Activated T-cell treated with anti-CD3 and anti-CD28 coated beads for 1 hour (primary cell): Measurements from ENCODE around the gene HERC6.
"Not testable (repeated sequence)": the region's sequence is repeated elsewhere in the genome, so short reads cannot be mapped to it uniquely, and the experiment has no call there.

ENCODE experiments used
- DNase-seq: peaks from one replicate; pipeline ENCODE4 v3.0.0-alpha.2; 2020; ENCODE audit warnings: low read depth

The HERC6 gene

DNA sequence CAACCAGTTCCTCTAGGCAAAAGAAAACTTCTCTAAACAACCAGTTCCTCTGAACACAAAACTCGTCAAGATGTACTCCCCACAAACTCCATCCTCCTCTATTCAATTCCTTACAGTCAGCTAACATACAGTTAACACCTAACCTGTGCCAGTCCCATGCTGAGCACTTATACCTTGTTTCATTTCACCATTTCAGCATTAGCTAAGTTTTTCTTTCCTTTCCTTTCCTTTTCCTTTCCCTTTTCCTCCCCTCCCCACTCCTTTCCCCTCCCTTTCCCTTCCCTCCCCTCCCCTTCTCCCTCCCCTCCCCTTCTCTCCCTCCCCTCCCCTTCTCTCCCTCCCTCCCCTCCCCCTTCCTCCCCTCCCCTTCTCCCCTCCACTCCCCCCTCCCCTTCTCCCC lies 13.1 kb downstream of the HERC6 start:
- DNase-seq = no peak

DNA sequence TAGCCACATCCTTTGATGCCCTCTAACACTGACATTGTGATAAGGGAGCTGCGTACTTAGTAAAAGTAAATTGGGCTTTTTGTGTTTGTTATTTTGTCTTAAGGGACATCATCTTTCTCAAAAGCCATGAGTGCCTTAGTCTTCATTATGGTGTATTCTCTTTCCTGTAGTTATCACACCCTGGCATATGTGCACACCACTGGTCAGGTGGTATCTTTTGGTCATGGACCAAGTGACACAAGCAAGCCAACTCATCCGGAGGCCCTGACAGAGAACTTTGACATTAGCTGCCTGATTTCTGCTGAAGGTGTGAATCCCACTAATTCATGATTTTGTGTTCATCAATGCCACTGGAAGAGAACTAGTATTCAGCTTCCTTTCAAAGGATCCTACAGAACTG lies 18.0 kb downstream of the HERC6 start:
- no peak for DNase-seq

DNA sequence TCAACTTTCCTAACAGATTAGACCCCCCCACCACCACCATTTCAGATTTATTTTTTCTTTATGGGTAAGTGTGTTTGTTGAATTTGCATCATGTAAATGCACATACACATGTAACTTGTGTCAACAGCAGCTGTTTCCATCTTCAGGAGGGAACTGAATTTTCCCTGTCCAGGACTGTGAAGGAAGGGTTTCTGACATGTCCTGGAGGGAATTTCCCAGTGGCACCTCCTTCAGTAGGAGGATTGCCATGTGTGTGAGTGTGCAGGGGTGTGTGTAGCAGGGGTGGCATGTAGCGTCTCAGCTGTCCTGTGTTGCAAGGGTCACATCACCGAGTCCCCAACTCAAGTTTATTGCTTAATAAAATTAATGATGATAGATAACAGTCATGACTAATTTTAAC lies 19.7 kb downstream of the HERC6 start:
- no peak for DNase-seq

DNA sequence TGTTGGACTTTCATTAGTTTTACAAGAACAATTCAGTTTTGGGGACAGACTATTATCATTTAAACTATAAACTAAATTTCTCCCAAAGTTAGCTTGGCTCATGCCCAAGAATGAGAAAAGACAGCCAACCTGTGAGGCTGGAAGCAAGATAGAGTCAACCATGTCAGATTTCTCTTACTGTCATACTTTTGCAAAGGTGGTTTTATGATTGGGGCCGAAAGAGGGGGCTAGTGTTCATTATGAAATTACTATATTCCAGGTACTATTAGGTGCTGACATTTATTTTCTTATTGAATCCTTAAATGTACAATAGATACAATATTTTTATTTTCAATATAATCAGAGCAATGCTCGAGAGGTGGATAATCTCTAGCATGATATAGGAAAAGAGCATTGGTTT lies 30.6 kb downstream of the HERC6 start:
- DNase-seq = no peak

DNA sequence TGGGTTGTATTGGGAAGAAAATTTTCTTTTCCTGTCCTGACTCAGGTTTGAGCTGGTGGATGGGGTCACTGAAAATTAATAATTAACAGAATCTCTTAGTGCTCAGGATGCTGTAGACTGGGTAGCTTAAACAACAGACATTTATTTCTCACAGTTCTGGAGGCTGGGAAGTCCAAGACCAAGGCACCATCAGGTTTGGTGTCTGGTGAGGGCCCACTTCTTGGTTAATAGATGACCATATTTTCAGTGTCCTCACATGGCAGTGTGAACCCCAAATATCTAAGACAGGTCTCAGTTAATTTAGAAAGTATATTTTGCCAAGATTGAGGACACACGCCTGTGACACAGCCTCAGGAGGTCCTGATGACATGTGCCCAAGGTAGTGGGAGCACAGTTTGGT lies 31.1 kb downstream of the HERC6 start:
- no peak for DNase-seq

DNA sequence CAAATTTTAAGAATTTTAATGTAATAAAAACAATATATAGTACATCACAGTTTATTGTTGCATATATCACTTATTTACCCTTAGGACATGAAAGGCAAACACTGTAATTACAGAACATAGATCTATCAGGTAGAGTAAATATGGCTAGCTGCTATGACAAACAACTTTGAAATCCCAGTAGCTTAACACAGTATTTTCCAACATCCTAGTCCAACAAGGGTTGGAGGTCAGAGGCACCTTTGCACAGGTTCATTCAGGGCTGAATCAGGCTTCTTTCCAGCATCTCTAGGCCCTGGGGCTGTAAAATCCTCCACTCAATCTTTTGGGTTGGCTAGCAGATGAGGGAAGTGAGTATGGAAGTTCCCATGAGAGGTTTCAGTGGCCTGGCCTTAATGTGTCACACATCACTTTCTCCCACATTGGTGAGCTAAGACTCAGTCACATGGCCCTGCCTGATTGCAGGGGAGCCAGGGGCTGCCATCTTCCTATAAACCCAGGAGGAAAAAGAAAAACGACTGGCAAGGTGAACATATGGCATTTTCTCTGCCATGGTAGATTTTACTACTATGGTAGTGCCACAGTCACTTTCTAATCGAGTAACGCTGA lies 32.9 kb downstream of the HERC6 start:
- no peak for DNase-seq

DNA sequence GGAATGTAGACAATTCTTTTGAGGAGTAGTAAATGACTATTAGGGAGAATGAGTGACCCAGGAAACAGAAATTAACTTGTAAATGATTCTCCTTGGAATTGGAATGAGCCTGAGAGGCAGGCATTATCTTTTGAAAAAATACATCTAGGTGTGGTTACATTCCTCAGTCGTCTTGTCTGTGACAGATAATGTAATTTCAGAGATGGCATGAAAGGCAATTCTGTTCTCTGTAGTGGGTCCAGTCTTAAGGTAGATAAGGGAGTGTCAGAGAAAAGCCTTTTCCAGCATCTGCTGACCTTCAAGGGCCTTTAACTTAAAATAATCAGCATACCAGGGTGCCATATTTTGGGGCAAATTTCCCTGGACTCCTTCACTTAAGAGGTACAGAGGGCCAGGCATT lies 35.1 kb downstream of the HERC6 start:
- DNase-seq = no peak

DNA sequence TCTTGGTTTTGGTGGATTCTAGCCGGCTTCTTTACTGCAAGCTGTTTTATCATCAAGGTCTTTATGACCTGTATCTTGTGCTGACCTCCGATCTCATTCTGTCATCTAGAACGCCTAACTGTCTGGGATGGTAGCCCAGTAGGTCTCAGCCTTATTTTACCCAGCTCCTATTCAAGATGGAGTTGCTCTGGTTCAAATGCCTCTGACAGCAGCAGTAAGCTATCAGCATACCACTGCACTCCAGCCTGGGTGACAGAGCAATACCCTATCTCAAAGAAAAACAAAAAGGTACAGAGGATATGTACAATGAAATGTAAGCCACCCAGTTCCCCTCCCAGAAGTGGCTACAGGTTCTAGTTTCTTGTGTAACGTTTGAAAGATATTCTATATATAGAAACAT lies 36.1 kb downstream of the HERC6 start:
- DNase-seq = no peak

DNA sequence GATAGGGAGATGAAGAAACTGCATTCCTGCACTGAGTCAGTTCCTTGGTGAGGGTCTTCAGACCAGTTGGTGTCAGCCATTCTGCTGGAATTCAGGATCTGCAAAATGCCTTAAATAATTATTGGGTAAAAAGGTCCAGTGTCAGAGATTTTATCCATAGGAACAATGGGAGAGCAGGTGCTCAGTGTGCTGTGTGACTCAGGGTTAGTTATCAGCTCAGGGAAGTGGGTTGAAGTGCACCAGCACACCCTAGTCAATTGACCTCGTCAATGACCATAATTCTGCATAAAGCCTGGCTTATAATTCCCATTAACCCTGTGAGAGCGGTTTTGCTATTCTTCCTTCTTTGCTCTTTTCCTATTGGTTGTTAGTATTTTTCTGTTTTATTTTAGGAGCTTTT lies 37.3 kb downstream of the HERC6 start:
- no peak for DNase-seq

DNA sequence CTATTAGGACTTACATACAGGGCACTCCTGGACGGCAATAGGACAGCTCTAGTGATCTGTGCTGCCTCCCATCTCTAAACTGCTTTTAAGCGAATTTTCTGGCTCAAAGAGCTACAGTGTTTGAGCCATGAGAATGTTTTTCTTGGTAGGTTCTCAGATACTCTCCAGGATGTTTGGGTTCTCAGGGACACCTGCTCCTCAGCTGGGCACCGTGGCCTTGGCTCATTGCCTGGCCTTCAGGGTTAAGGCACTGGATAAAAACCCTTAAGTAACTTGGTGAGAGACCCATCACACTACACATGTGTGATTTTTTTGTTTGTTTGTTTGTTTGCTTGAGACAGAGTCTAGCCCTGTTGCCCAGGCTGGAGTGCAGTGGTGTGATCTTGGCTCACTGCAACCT lies 39.8 kb downstream of the HERC6 start:
- no peak for DNase-seq

DNA sequence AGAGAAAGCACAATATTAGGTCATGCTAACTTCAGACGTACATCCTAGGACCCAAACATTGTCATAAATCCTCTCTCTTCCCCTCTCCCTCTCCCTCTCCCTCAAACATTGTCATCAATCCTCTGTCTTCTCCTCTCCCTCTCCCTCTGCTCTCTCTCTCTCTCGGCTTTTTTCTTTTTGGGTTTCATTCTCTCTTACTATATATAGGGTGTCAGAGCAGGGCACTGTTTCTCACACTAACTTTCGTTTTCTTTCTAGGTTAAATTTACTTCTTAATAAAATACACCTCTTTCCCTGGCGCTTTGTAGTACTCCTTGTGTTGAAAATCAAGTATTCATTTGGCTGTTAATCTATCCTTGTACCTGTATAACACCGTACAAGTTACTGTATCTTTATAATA lies 41.2 kb downstream of the HERC6 start:
- no peak for DNase-seq

DNA sequence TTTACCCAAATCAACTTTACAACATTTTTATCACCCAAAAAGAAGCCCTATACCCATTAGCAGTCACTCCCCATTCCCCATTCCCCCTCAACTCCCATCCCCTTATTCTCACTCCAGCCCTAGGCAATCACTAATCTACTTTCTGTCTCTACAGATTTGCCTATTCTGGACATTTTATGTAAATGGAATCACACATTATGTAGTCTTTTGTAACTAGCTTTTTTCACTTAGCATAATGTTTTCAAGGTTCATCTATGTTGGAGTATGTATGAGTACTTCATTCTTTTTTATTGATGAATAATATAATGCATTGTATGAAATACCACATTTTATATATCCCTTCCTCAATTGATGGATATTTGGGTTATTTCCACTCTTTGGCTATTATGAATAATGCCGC lies 42.2 kb downstream of the HERC6 start:
- DNase-seq = no peak

DNA sequence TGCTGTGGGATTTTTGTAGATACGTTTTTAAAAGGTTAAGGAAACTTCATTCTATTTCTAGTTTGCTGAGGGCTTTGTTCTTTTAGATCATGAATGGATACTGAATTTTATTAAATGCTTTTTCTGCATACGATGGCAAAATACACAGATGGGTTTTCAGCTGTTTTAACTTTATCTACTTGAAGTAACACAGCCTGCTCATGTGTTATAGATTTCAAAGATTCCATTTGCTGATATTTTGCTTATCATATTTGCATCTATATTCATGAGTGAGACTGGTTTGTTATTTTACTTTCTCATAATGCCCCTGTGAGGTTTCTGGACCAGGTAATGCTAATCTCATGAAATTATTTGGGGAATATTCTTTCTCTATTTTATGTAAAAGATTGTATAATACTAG lies 43.8 kb downstream of the HERC6 start:
- no peak for DNase-seq

DNA sequence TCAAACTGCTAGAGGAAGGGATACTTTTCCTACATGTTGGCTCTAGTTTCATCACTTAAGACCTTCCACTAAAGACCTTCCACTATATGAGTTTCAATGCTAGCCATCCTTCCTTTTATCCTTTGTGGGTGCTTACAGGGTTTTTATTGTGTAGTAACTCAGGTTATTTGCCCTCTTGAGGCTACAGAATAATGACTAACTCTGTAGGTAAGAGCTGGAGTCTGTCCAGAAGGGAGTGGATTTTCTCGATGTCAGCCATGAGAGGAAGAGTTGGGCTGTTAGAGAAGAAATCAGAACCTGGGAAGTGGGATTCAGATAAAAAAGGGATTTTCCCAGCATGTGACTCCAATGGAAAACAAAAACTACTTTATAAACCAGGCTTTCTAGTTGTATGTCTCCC lies 50.7 kb downstream of the HERC6 start:
- no peak for DNase-seq

DNA sequence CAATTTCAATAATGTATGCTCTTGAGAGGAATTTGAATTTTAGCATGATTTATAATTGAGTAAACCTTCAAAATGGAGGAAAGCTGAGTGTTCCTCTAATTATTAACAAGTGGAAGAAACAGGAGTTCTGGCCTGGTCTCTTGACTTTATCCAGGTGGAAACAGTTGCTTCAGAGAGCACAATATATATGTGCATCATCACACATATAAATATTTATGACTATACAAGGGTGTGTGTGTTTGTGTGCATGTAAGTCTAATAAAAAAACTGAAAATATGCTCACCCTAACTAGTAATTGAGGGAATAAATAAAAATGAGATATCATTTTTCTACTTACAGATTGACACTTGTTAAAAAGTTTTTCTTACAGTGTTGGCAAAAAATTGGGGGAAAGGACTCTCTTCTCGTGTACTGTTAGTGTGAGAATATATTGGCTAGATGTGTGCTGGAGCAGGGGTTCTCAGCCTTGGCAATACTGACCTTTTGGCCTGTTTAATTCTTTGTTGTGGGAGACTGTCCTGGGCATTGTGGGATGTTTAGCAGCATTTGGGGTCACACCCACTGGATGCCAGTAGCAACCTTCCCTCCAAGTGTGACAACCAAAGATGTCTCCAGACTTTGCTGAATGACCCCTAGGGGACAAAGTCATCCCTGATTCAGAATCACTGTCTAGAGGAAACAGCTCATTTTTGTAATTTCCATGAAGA lies 57.5 kb downstream of the HERC6 start:
- DNase-seq = no peak

DNA sequence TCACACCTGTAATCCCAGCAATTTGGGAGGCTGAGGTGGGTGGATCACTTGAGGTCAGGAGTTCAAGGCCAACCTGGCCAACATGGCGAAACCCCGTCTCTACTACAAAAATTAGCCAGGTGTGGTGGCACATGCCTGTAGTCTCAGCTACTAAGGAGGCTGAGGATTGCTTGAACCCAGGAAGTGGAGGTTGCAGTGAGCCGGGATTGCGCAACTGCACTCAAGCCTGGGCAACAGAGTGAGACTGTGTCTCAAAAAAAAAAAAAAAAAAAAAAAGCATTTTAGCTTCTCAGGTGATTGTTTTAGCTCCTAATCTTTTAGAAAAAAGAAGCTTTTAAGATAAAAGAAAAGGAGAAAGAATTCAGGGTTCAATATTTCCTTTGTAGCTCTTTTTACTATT lies 59.2 kb downstream of the HERC6 start:
- not testable (repeated sequence) for DNase-seq

DNA sequence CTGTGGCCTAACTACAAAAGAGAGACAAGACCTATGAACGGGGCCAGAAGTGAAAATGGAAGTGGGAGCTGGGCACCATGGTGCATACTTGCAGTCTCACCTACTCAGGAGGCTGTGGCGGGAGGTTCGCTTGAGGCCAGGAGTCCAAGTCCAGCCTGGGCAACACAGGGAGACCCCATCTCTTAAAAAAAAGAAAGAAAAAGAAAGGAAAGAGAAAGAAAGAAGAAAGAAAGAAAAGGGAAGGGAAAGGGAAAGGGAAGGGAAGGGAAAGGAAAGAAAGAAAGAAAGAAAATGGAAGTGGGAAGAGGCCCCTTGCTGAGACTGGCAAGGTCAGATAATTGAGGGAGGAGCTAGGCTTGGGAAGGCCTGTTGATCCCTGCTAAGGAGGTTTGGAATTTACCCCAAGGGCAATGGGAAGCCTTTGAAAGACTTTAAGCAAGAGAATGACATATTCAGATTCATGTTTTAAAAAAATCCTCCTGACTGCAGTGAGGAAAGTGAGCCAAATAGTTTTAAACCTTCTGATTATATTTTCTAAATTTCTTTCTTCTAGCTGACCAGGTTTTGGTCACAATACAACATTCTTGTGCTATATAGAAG lies 60.6 kb downstream of the HERC6 start:
- no peak for DNase-seq

DNA sequence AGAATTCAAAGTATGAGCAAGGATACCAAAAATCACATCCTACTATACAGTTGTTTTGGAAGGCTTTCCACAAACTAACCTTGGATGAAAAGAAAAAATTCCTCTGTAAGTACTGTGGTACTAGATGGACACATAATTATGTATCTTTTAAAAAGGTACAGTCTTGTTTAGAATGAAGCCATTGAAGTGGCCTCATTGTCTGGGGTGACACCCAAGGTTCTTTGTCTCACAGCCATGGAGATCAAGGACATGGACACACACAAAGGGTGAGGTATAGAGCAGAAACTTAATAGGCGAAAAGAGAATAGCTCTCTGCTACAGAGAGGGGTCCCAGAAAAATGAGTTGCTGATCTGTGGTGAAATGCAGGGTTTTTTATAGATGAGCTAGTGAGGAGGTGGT lies 61.5 kb downstream of the HERC6 start:
- no peak for DNase-seq

DNA sequence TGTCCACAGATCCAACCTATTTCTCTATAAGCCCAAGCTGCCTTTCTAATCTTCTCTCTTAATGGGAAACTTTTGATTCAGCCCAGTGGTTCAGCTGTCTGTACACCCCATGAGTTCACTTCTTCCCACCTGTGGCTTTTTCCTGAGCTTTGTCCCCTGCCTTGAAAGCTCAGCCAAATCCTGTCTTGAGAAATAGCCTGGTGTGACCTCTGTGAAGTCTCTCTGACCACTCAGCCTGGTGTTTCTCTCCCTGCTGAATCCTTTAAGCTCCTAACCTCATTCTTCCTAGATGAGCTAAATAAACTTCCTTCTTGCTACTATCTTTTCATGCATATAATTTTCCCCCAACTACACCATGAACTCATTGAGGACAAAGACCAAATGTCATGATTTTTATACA lies 63.0 kb downstream of the HERC6 start:
- no peak for DNase-seq

DNA sequence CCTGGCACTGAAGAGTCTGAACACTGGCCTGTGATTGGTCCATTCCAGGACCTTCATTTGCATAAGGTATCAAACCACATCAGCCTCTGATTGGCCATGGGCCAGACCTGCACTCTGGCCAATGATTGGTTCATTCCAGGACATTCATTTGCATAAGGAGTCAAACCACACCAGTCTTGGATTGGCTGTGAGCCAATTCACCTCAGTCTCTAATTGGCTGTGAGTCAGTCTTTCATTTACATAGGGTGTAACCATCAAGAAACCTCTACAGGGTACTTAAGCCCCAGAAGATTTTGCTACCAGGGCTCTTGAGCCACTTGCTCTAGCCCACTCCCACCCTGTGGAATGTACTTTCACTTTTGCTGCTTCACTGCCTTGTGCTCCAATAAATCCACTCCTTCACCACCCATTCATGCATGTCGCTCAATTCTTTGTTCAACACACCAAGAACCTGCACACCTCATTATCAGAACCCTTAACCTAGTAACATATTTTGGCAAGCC lies 64.1 kb downstream of the HERC6 start:
- no peak for DNase-seq

DNA sequence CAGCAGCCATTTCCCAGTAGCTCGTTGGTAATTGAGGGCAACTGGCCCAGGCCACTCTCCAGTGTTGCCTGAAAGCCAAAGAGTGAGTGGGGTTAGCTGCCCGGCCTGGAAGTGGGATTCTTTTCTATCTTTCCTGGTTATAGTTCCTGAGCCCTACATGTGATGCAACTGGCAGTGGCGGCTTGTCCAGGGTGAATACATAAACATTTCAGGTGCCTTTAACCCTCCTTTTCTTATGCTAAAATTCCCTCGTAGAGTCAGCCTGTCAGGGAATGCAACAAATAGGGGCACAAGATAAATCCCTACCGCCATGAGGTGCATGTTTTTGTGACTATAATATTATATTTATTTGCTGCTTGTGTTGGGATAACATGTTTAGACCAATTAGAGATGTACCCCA lies 64.8 kb downstream of the HERC6 start:
- no peak for DNase-seq

DNA sequence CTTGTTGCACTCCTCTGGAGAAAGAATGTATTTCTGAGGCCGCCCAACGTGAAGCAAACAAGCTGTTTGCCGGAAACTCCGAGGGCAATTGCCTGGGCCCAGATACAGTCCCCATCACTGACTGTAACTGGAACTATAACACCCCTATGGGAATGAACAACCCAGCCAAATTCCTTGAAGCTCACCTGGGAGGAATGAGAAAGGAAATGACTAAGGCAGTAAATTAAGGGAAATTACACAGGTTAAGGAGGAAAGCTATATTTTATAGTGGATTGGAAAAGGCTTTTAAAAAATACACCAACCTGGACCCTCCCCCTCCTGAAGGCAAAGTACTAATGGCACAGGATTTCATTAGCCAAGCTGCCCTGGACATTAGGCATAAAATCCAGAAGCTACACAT lies 66.6 kb downstream of the HERC6 start:
- DNase-seq = no peak

DNA sequence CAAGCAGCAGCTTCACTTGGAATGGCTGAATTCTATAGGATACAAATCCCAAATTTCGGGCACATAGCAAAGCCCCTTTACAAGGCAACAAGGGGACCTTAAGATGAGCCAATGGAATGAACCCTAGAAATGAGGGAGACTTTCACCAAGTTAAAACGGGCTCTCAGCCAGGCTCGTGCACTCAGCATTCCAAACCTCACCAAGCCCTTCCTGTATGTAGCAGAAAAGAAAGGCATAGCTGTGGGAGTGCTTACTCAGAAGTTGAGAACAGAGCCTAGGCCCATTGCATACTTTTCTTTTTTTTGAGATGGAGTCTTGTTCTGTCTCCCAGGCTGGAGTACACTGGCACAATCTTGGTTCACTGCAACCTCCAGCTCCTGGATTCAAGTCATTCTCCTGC lies 67.5 kb downstream of the HERC6 start:
- no peak for DNase-seq
